HEK293 (cell line): Measurements from ENCODE around the gene ABHD17B.

ENCODE experiments used
- CTCF ChIA-PET: fragments of 350-600 bp; formaldehyde crosslinking; extraction: SDS; loops from one replicate; lab custom pipeline; 2021; ENCODE audit warnings: antibody characterized with exemption; lab: Yijun Ruan, JAX
- POLR2A ChIA-PET: fragments of 300-600 bp; formaldehyde crosslinking; extraction: SDS; loops from one replicate; lab custom pipeline; 2020; ENCODE audit warnings: antibody characterized with exemption, inconsistent platforms; lab: Yijun Ruan, JAX
- H3K27ac ChIP-seq: fragments of 200-500 bp; sonication (Bioruptor generic); 2 replicates; pipeline ENCODE4 v1.5.1; 2014; ENCODE audit warnings: low read depth, low read length, control low read depth, inconsistent platforms; ENCODE audit errors: extremely low read depth
- H3K36me3 ChIP-seq, 2 experiments: fragments of 200-500 bp in 1 of 2; sonication (Bioruptor generic) in 1 of 2; 1 replicate in 1 of 2; 2 replicates in 1 of 2; pipeline ENCODE4 v1.5.1; 2014 to 2017; ENCODE audit warnings: inconsistent platforms in 2 of 2, low read length in 2 of 2; ENCODE audit not compliant: control insufficient read depth in 2 of 2, insufficient read depth in 1 of 2
- H3K4me1 ChIP-seq: fragments of 200-500 bp; sonication (Bioruptor generic); 2 replicates; pipeline ENCODE4 v1.5.1; 2014; ENCODE audit warnings: mild to moderate bottlenecking, low read length, inconsistent platforms; ENCODE audit not compliant: control insufficient read depth, insufficient read depth
- H3K4me3 ChIP-seq: 2 replicates; pipeline ENCODE4 v1.5.1; 2011; ENCODE audit warnings: low read depth, mild to moderate bottlenecking, control low read depth, low read length, moderate library complexity
- H3K9me3 ChIP-seq: fragments of 200-500 bp; sonication (Bioruptor generic); 2 replicates; pipeline ENCODE4 v1.5.1; 2014; ENCODE audit warnings: low read depth, low read length, inconsistent platforms; ENCODE audit not compliant: control insufficient read depth, insufficient read depth
- GLIS2 ChIP-seq: fragments of 450-650 bp; formaldehyde crosslinking; IDR thresholded peaks from 2 replicates; pipeline ENCODE4 v1.5.1; 2016; ENCODE audit warnings: missing biosample characterization, missing genetic modification characterization
- PRDM1 ChIP-seq: fragments of 450-650 bp; formaldehyde crosslinking; IDR thresholded peaks from 2 replicates; pipeline ENCODE4; 2016; ENCODE audit warnings: missing biosample characterization, missing genetic modification characterization
- REPIN1 ChIP-seq: fragments of 450-650 bp; formaldehyde crosslinking; IDR thresholded peaks from 2 replicates; pipeline ENCODE4 v1.5.1; 2017; ENCODE audit warnings: missing biosample characterization, missing genetic modification characterization, low read depth
- SP2 ChIP-seq: fragments of 450-650 bp; formaldehyde crosslinking; IDR thresholded peaks from 2 replicates; pipeline ENCODE4 v1.5.1; 2016; ENCODE audit warnings: missing biosample characterization, missing genetic modification characterization
- YY1 ChIP-seq: fragments of 450-650 bp; formaldehyde crosslinking; IDR thresholded peaks from 2 replicates; pipeline ENCODE4 v1.5.1; 2018; ENCODE audit warnings: missing biosample characterization, missing genetic modification characterization
- ZEB2 ChIP-seq: fragments of 450-650 bp; formaldehyde crosslinking; IDR thresholded peaks from 2 replicates; pipeline ENCODE4 v1.5.1; 2016; ENCODE audit warnings: missing biosample characterization, missing genetic modification characterization
- ZNF146 ChIP-seq: fragments of 450-650 bp; formaldehyde crosslinking; IDR thresholded peaks from 2 replicates; pipeline ENCODE4 v1.5.1; 2016; ENCODE audit warnings: missing biosample characterization, missing genetic modification characterization
- ZNF248 ChIP-seq: fragments of 450-650 bp; formaldehyde crosslinking; IDR thresholded peaks from 2 replicates; pipeline ENCODE4 v1.5.1; 2017; ENCODE audit warnings: missing biosample characterization, missing genetic modification characterization
- ZNF335 ChIP-seq: fragments of 450-650 bp; formaldehyde crosslinking; conservative IDR thresholded peaks from 2 replicates; pipeline ENCODE4 v1.5.1; 2016; ENCODE audit warnings: missing biosample characterization, missing genetic modification characterization
- ZNF341 ChIP-seq: fragments of 450-650 bp; formaldehyde crosslinking; IDR thresholded peaks from 2 replicates; pipeline ENCODE4; 2016; ENCODE audit warnings: low read depth, missing biosample characterization, missing genetic modification characterization
- ZXDB ChIP-seq: fragments of 450-650 bp; formaldehyde crosslinking; IDR thresholded peaks from 2 replicates; pipeline ENCODE4 v1.5.1; 2016; ENCODE audit warnings: missing biosample characterization, missing genetic modification characterization
- TF ChIP-seq, protein P1 (sequence below): fragments of 450-650 bp; formaldehyde crosslinking; IDR thresholded peaks from 2 replicates; pipeline ENCODE4 v1.5.0; 2017; ENCODE audit warnings: missing biosample characterization, missing genetic modification characterization, borderline replicate concordance
- TF ChIP-seq, protein P2 (sequence below): fragments of 450-650 bp; formaldehyde crosslinking; IDR thresholded peaks from 2 replicates; pipeline ENCODE4 v1.5.1; 2016; ENCODE audit warnings: missing biosample characterization, missing genetic modification characterization
- TF ChIP-seq, protein P3 (sequence below): fragments of 450-650 bp; formaldehyde crosslinking; IDR thresholded peaks from 2 replicates; pipeline ENCODE4 v1.5.1; 2016; ENCODE audit warnings: missing biosample characterization, missing genetic modification characterization
- TF ChIP-seq, protein P4 (sequence below): fragments of 450-650 bp; formaldehyde crosslinking; IDR thresholded peaks from 2 replicates; pipeline ENCODE4 v1.5.1; 2016; ENCODE audit warnings: missing biosample characterization, missing genetic modification characterization
- TF ChIP-seq, protein P5 (sequence below): fragments of 450-650 bp; formaldehyde crosslinking; IDR thresholded peaks from 2 replicates; pipeline ENCODE4 v1.5.1; 2017; ENCODE audit warnings: missing biosample characterization, mild to moderate bottlenecking, missing genetic modification characterization, moderate library complexity
- TF ChIP-seq, protein P6 (sequence below): fragments of 450-650 bp; formaldehyde crosslinking; IDR thresholded peaks from 2 replicates; pipeline ENCODE4 v1.5.1; 2016; ENCODE audit warnings: missing biosample characterization, missing genetic modification characterization
- TF ChIP-seq, protein P7 (sequence below): fragments of 450-650 bp; formaldehyde crosslinking; IDR thresholded peaks from 2 replicates; pipeline ENCODE4 v1.5.1; 2016; ENCODE audit warnings: missing biosample characterization, missing genetic modification characterization

ABHD17B gene

DNA sequence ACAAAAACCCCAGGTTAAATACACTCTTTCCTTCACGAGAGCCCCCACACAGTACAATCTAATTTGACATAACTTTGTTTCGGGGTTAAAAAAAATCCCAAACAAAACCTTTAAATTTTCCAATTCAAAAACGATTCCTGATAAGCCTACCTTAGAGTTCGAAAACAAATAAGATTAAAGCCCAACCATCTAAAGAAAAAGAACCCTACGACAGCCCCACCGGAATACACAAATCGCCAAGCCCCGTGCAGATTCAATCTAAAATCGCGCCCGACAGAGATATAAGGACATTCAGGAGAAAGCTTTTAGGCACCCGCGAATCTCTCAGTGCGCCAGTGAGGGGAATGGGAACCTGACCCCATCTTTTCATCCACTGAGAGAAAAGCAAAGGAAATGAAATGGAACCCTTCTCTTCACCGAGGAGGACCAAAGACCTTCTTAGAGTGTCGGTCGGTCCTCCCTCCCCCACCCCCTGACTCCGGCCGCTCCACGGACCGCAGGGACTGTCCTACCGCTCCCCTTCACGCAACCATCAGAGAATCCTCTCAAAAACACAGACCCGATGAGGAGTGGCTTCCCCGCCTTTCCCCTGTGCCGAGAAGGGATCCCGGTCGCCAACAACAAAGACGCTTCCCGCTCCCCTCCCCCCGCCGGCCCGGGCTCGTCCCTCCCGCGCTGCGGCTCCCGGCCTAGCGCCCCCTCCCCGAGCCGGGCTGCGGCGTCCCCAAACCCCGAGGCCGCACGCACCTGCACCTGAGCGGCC lies 925 bp downstream of the ABHD17B start:
- CTCF ChIA-PET: interaction anchor here (0.6 kb wide), 1 partner anchor 34 kb away, joined by 4 read pairs; no protein-coding TSS in a partner anchor
- peak overlapping the region; percentile 90 for H3K27ac ChIP-seq
- TF ChIP-seq SP2 (tag by site-specific recombination) (peak; percentile 25; the same call in 1 of the 2 replicates), ZNF341 (tag by site-specific recombination) (peak; percentile 78), ZNF335 (tag by site-specific recombination) (0 out of 2 replicates have a peak, but pooled peaks have one; percentile 36), ZNF146 (no peak), REPIN1 (tag by site-specific recombination) (no peak), PRDM1 (tag by site-specific recombination) (peak; percentile 72), ZXDB (peak; percentile 22; the same call in 1 of the 2 replicates), YY1 (0 out of 2 replicates have a peak, but pooled peaks have one; percentile 1), ZNF248 (no peak), GLIS2 (peak; percentile 36; the same call in 1 of the 2 replicates), ZEB2 (tag by site-specific recombination) (0 out of 2 replicates have a peak, but pooled peaks have one; percentile 44)
- TF ChIP-seq, protein P1, sequence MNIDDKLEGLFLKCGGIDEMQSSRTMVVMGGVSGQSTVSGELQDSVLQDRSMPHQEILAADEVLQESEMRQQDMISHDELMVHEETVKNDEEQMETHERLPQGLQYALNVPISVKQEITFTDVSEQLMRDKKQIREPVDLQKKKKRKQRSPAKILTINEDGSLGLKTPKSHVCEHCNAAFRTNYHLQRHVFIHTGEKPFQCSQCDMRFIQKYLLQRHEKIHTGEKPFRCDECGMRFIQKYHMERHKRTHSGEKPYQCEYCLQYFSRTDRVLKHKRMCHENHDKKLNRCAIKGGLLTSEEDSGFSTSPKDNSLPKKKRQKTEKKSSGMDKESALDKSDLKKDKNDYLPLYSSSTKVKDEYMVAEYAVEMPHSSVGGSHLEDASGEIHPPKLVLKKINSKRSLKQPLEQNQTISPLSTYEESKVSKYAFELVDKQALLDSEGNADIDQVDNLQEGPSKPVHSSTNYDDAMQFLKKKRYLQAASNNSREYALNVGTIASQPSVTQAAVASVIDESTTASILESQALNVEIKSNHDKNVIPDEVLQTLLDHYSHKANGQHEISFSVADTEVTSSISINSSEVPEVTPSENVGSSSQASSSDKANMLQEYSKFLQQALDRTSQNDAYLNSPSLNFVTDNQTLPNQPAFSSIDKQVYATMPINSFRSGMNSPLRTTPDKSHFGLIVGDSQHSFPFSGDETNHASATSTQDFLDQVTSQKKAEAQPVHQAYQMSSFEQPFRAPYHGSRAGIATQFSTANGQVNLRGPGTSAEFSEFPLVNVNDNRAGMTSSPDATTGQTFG: no peak
- TF ChIP-seq, protein P2, sequence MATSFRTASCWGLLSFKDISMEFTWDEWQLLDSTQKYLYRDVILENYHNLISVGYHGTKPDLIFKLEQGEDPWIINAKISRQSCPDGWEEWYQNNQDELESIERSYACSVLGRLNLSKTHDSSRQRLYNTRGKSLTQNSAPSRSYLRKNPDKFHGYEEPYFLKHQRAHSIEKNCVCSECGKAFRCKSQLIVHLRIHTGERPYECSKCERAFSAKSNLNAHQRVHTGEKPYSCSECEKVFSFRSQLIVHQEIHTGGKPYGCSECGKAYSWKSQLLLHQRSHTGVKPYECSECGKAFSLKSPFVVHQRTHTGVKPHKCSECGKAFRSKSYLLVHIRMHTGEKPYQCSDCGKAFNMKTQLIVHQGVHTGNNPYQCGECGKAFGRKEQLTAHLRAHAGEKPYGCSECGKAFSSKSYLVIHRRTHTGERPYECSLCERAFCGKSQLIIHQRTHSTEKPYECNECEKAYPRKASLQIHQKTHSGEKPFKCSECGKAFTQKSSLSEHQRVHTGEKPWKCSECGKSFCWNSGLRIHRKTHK: no peak
- TF ChIP-seq, protein P3, sequence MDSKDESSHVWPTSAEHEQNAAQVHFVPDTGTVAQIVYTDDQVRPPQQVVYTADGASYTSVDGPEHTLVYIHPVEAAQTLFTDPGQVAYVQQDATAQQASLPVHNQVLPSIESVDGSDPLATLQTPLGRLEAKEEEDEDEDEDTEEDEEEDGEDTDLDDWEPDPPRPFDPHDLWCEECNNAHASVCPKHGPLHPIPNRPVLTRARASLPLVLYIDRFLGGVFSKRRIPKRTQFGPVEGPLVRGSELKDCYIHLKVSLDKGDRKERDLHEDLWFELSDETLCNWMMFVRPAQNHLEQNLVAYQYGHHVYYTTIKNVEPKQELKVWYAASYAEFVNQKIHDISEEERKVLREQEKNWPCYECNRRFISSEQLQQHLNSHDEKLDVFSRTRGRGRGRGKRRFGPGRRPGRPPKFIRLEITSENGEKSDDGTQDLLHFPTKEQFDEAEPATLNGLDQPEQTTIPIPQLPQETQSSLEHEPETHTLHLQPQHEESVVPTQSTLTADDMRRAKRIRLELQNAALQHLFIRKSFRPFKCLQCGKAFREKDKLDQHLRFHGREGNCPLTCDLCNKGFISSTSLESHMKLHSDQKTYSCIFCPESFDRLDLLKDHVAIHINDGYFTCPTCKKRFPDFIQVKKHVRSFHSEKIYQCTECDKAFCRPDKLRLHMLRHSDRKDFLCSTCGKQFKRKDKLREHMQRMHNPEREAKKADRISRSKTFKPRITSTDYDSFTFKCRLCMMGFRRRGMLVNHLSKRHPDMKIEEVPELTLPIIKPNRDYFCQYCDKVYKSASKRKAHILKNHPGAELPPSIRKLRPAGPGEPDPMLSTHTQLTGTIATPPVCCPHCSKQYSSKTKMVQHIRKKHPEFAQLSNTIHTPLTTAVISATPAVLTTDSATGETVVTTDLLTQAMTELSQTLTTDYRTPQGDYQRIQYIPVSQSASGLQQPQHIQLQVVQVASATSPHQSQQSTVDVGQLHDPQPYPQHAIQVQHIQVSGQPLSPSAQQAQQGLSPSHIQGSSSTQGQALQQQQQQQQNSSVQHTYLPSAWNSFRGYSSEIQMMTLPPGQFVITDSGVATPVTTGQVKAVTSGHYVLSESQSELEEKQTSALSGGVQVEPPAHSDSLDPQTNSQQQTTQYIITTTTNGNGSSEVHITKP: peak; percentile 66
- TF ChIP-seq, protein P4, sequence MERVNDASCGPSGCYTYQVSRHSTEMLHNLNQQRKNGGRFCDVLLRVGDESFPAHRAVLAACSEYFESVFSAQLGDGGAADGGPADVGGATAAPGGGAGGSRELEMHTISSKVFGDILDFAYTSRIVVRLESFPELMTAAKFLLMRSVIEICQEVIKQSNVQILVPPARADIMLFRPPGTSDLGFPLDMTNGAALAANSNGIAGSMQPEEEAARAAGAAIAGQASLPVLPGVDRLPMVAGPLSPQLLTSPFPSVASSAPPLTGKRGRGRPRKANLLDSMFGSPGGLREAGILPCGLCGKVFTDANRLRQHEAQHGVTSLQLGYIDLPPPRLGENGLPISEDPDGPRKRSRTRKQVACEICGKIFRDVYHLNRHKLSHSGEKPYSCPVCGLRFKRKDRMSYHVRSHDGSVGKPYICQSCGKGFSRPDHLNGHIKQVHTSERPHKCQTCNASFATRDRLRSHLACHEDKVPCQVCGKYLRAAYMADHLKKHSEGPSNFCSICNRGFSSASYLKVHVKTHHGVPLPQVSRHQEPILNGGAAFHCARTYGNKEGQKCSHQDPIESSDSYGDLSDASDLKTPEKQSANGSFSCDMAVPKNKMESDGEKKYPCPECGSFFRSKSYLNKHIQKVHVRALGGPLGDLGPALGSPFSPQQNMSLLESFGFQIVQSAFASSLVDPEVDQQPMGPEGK (tag by site-specific recombination): 0 out of 2 replicates have a peak, but pooled peaks have one; percentile 16
- TF ChIP-seq, protein P5, sequence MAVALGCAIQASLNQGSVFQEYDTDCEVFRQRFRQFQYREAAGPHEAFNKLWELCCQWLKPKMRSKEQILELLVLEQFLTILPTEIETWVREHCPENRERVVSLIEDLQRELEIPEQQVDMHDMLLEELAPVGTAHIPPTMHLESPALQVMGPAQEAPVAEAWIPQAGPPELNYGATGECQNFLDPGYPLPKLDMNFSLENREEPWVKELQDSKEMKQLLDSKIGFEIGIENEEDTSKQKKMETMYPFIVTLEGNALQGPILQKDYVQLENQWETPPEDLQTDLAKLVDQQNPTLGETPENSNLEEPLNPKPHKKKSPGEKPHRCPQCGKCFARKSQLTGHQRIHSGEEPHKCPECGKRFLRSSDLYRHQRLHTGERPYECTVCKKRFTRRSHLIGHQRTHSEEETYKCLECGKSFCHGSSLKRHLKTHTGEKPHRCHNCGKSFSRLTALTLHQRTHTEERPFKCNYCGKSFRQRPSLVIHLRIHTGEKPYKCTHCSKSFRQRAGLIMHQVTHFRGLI: peak; percentile 95
- TF ChIP-seq, protein P6, sequence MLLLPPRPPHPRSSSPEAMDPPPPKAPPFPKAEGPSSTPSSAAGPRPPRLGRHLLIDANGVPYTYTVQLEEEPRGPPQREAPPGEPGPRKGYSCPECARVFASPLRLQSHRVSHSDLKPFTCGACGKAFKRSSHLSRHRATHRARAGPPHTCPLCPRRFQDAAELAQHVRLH (tag by site-specific recombination): no peak
- TF ChIP-seq, protein P7, sequence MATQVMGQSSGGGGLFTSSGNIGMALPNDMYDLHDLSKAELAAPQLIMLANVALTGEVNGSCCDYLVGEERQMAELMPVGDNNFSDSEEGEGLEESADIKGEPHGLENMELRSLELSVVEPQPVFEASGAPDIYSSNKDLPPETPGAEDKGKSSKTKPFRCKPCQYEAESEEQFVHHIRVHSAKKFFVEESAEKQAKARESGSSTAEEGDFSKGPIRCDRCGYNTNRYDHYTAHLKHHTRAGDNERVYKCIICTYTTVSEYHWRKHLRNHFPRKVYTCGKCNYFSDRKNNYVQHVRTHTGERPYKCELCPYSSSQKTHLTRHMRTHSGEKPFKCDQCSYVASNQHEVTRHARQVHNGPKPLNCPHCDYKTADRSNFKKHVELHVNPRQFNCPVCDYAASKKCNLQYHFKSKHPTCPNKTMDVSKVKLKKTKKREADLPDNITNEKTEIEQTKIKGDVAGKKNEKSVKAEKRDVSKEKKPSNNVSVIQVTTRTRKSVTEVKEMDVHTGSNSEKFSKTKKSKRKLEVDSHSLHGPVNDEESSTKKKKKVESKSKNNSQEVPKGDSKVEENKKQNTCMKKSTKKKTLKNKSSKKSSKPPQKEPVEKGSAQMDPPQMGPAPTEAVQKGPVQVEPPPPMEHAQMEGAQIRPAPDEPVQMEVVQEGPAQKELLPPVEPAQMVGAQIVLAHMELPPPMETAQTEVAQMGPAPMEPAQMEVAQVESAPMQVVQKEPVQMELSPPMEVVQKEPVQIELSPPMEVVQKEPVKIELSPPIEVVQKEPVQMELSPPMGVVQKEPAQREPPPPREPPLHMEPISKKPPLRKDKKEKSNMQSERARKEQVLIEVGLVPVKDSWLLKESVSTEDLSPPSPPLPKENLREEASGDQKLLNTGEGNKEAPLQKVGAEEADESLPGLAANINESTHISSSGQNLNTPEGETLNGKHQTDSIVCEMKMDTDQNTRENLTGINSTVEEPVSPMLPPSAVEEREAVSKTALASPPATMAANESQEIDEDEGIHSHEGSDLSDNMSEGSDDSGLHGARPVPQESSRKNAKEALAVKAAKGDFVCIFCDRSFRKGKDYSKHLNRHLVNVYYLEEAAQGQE (tag by site-specific recombination): no peak
- TF ChIP-seq, all 188 proteins: peak for 11
- Histone ChIP-seq H3K4me1 (no peaks in the 10 kb centered on the region; the same call in 1 of the 2 replicates), H3K36me3 (no peaks in the 10 kb centered on the region), H3K4me3 (peak overlapping the region; percentile 97), H3K9me3 (no peaks in the 10 kb centered on the region)
- POLR2A ChIA-PET: interaction anchor here (1.4 to 1.8 kb wide), 4 partner anchors 10 to 27 kb away, joined by 6 to 18 read pairs (median 9); no protein-coding TSS in a partner anchor
